HPDE6-E6E7 (cell line): Measurements from ENCODE around the gene CNTNAP1.
"Not testable (repeated sequence)": the region's sequence is repeated elsewhere in the genome, so short reads cannot be mapped to it uniquely, and the experiment has no call there.

Experiments used
- DNase-seq: peaks from one replicate; pipeline ENCODE4 v3.0.0; 2011; ENCODE audit warnings: missing footprints; ENCODE audit errors: extremely low spot score

CNTNAP1 gene

GRCh38 chr17:42740699-42741098 is 58.4 kb downstream of the CNTNAP1 start:
- DNase-seq, result no peak

DNA sequence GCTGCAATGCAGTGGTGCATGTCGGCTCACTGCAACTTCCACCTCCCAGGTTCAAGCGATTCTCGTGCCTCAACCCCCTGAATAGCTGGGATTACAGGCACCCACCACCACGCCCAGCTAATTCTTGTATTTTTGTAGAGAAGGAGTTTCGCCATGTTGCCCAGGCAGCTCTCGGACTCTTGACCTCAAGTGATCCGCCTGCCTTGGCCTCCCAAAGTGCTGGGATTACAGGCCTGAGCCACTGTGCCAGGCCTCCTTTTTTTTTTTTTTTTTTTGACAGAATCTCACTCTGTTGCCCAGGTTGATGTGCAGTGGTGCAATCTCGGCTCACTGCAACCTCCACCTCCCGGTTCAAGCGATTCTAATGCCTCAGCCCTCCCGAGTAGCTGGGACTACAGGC is 60.6 kb downstream of the CNTNAP1 start:
- DNase-seq, result not testable (repeated sequence)

DNA sequence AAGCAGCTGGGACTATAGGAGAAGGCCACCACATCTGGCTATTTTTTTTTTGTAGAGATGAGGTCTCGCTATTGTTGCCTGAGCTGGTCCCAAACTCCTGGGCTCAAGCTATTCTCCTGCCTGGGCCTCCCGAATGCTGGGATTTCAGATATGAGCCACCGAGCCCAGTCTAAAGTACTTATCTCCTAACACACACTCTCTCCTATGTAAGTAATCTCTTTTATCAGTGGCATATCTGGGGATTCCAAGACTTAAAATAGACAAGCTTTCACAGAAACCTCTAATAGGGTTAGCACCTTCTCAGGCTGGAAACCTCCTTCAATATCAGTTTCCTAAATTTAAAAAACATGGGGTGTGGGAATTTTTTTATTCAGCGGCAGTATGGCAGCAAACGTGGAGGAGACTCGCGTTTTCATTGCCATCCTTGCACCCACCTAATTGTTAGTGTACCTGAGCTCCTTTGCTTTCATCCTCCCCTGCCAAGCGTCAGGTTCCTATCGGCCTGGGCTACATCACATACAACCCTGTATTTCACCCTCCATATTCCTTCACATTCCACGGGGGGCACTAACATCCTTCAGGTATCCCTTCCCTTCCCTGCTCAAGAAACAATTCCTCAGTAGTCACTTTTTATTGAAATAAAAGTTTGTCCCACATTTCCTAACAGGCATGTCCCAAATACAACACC is 61.4 kb downstream of the CNTNAP1 start:
- DNase-seq, result no peak

DNA sequence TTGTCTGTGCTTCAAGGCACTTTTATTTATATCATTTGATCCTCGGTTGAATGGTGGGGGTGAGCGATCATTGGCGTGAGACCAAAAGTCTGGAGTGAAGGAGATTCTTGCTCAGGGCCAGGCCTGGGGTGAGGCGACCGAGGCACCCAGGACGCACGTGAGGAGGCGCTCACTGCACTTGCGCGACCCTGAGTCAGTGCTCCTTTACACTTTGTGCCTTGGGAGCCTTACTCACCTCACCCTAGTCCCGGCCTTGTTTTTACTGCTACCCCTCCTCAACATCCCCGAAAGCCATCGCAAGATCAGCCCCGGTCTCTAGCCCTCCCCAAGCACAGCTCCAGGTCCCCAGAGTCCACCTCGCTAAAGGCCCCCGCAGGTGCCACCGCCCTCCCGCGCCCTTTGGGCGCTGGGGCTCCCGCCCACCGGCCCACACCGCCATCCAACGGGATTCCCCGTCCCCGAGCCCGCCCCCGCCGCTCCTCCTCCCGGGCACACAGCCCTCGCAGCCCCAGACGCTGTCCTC is 62.0 kb downstream of the CNTNAP1 start:
- peak; percentile 73 for DNase-seq

DNA sequence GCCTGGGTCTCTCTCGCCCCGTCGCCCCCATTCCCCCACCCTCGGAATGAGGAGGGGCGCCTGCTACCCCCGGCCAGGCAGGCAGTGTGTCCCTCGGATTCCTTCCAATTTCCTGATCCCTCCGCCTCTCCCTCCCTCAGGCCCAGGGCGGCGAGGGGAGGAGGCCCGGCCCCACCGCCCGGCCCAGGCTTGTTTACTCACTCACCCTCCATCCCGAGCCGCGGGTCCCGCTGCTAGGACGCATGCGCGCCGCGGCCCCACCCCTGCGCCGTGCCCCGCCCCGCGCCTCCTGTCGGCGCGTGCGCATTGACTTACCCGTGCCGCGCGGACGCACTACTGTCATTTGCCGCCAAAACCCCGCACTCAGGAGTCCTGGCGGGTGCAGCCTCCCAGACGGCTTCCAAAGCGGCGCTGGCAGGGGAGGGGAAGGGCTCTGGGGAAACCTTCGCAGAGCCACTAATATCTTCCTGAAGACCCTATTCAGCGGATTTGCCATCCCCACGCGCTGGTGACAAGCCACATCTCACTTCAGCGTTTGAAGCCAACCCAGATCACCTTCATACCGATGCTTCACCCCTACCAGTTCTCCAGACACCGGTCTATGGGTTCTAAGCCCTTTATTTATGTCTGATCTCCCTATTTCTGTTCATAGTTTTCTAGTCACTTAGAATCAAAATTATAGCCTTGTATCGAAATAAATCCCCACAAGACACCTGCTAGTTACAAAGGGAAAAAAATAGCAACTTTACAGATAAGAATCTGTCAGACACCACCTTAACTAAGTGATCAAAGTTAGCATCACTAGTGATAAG is 62.7 kb downstream of the CNTNAP1 start, which contains the start of gene EZH1:
EZH1 (minus strand) TSS at position 235 of the 812 bp plus-strand sequence. CDS start 16,099 bp downstream, outside the sequence.
- peak; percentile 100 for DNase-seq

- DNase-seq, result no peak
Observed at GRCh38 chr17:42748202-42748907, 66.0 kb downstream of the CNTNAP1 start.

GRCh38 chr17:42748908-42749798 is 66.8 kb downstream of the CNTNAP1 start:
- DNase-seq, result no peak
